IPS DF 4.7 (cell line): ENCODE measurements around the gene TRIM46.

Experiments
- DNase-seq: peaks from one replicate; pipeline ENCODE4 v3.0.0-alpha.2; 2013; ENCODE audit warnings: low spot score; ENCODE audit errors: extremely low read depth

TRIM46 gene

GRCh38 chr1:155171836-155172731, 1.6 kb upstream of the TRIM46 start:
- DNase-seq, result no peak

DNA sequence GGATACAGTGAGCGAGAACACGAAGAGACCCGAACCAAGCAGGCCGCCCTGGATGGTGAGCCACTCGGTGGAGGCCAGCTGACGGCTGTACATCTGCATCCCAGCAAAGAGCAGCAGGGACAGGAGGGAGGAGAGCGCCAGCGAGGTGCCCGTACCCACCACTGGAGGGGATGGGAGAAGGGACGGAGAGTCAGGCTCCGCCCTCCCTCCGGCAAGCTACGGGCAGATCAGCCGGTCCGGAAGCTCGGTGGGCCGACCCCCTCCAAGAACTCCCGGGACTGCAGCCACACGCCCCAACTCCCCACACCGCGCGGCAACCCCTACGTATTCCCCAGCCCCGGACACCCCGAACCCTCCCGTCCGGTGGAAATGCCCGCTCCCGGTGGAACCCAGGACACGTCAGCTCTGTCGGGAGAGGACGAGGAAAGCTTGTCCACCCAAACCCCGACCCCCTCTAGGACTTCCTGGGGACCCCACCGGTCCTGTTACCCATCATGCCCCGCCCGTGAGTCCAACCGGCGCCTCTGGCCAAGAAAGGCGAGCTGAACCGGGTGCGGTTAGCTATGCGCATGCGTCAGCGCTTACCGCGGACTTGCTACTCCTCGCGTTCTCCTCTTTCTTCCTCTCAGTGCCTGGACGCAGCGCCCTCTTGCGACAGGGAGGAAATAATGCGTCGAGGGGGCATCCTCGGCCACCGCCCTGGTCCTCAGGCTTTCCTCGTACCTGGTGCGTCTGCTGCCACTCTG, 744 bp upstream of the TRIM46 start, which contains the start of gene KRTCAP2:
KRTCAP2 (minus strand) TSS at position 573 of the 746 bp plus-strand sequence; CDS start at position 493, 80 bp downstream.
- DNase-seq, result no peak

- no peak for DNase-seq
Observed at GRCh38 chr1:155174324-155175280, 953 bp downstream of the TRIM46 start.

DNA sequence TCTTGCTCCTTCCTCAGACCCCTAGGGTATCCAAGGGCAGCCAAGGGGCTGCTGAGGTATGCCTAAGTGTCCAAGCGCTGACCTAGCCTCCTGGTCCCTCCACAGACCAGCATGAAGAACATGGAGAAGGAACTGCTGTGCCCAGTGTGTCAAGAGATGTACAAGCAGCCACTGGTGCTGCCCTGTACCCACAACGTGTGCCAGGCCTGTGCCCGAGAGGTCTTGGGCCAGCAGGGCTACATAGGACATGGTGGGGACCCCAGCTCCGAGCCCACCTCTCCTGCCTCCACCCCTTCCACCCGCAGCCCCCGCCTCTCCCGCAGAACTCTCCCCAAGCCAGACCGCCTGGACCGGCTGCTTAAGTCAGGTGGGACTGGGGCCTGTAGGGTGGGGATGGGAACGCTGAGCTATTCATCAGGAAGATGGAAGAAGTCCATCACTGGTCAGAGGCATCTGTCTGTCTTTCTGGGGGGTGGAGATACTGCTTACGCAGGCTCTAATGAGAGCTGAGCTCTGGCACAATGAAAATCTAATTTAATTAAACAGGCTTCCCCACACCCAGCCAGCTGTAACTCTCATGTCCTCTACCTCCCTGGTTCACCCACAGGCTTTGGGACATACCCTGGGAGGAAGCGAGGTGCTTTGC, 1.8 kb downstream of the TRIM46 start:
- DNase-seq, result no peak

GRCh38 chr1:155175927-155176371, 2.3 kb downstream of the TRIM46 start:
- no peak for DNase-seq

GRCh38 chr1:155176544-155177071, 3.0 kb downstream of the TRIM46 start:
- no peak for DNase-seq

GRCh38 chr1:155177192-155177917, 3.7 kb downstream of the TRIM46 start:
- DNase-seq, result no peak

DNA sequence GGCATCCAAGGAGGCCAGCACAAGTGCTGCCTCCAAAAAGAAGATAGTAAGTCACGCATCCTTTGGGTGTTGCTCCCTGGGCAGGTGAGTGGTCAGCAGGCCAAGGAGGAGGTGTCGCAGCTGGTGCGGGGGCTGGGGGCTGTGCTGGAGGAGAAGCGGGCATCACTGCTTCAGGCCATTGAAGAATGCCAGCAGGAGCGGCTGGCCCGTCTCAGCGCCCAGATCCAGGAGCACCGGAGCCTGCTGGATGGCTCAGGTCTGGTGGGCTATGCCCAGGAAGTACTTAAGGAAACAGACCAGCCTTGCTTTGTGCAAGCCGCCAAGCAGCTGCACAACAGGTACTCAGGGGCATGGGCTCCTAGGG, 4.3 kb downstream of the TRIM46 start:
- no peak for DNase-seq

DNA sequence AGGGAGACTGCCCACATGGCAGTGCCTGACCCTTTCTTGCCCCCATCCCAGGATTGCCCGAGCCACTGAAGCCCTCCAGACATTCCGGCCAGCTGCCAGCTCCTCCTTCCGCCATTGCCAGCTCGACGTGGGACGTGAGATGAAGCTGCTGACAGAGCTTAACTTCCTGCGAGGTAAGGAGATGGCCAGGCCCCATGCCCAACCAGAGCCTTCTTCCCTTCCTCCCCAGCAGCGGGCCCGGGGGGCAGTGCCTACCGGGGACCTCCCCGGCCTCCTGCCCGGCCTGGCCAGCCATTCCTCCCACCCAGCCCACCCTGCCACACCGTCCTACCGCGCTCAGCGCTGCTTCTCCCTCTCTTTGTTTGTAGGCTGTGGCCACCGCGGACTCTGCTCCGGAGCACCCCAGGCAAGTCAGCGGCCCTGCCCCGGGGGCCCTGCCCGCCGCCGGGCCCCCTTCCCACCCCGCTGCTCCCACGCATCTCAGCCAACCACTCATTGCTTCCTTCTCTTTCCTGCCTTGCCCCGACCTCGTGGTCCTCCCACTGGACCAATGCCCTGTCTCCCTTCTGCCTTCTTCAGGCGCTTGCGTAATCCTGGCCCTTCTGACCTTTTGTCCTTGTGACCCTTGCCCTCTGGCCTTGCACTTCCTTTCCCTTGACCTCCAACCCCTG, 4.9 kb downstream of the TRIM46 start:
- DNase-seq, result no peak

- no peak for DNase-seq
Observed at GRCh38 chr1:155179112-155180031, 5.7 kb downstream of the TRIM46 start.

DNA sequence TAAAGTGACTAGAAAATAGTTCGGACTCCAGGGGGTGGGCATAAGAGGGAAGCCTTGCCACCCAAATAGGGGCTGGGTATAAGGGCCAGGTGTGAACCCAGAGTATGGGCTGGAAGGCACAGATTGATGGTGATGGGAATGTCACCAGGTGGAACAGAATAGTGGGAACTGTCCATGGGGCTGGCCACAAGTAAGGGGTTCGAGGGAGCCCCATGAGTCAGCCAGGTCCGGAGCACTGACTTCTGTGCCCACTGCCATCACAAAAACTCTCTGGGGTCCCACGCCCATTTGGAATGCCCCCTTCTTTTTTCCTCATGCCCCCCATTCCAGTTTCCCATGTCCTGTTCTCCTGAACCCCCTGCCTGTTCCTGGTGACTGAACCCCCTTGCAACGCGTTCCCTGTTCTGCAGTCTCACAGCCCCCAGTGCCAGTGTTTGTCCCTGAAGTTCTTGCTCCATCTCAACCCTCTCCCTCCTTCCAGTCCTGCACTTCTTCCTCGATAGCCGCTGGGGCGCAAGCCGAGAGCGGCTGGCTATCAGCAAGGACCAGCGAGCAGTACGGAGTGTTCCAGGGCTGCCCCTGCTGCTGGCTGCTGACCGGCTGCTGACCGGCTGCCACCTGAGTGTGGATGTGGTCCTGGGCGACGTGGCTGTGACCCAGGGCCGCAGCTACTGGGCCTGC, 7.9 kb downstream of the TRIM46 start:
- no peak for DNase-seq

- DNase-seq, result no peak
Observed at GRCh38 chr1:155182052-155182550, 8.5 kb downstream of the TRIM46 start.

- no peak for DNase-seq
Observed at GRCh38 chr1:155183775-155184221, 10.1 kb downstream of the TRIM46 start.

- no peak for DNase-seq
Observed at GRCh38 chr1:155184351-155184811, 10.7 kb downstream of the TRIM46 start.

DNA sequence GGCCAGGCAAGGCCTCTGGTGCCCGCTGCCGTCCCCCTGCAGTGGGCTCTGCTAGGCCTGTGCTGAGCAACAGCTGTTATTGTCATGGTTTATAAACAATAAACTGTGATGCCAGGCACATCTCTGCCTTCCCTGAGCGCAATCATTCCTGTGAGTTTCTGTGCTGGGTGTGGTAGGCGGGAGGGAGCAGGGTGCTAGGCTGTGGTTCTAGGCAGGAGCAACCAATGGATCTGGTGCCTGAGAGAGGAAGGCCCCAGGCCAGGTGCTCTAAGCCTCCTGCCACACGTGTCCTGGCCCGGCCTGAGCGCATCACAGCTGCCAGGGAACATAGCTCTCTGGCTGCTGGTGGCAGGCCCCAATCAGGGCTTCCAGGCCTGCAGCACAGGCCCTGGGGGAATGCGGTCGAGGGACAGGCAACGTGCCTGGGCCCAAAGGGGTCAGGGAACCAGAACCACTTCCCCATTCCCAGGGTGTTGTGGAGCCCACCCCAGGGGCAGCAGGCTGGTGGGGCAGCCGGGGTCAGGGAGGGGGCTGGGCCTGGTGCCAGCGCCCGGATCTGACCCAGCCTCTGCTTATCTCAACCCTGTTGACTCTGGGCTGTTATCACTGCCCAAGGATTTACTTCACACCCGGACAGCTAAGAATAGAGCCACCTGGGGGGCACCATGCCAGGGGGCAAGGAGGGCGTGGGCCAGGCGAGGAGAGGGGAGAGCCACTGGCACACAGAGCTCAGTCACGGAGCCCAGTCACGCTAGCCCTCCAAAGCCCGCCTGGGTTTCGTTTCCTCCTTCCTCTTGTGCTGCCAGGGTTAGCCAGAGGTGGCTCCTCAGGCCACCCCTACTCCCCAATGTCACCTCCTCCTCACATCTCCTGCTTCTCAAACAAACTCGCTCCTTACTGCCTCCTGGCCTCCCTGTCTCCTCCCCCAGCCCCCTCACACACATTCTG, 11.5 kb downstream of the TRIM46 start:
- DNase-seq, result no peak

GRCh38 chr1:155185783-155186066, 12.1 kb downstream of the TRIM46 start:
- no peak for DNase-seq
